ENCODE data around the gene GZMH. TPM values are rescaled to one million over a fixed set of nuclear protein-coding genes. Genes with fewer than 3 reads are reported as not detected.

GZMH gene
- total RNA-seq, 1 donor, result not detected

DNA sequence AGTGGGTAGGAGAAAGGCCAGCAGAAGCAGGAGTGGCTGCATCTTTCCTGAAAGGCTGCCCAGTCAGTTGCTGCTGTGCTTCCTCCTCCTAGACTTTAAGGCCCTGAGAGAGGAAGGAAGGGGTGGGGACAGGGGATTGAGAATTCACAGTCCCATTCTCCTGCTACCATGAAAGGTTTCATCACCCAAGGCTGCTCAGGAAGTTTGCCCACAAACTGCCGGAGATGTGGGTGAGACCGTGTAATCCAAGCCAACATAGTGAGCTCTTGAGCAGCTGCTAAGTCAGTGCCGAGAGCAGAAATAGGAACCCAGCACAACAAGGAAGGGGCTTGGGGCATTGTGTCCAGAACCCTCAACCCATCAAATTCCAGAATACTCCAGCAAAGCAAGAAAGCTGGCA, 33.3 kb downstream of the GZMH start, which contains the start of gene CTSG:
CTSG (minus strand) TSS at position 69 of the 400 bp plus-strand sequence; CDS start at position 42, 27 bp downstream.
- Histone ChIP-seq H3K36me3 (ENCODE audit: insufficient read depth, low read length) (no peaks in the 10 kb centered on the region), H2AFZ (ENCODE audit: low read length) (no peak within 1 kb of the TSS), H3K4me2 (ENCODE audit: insufficient read depth, low read length) (no peak within 1 kb of the TSS), H3K27me3 (ENCODE audit: insufficient read depth, low read length) (no peaks in the 10 kb centered on the region), H4K20me1 (ENCODE audit: insufficient read depth, low read length) (no peaks in the 10 kb centered on the region), H3K27ac (ENCODE audit: low read depth, low read length) (no peak within 1 kb of the TSS), H3K79me2 (ENCODE audit: insufficient read depth, low read length) (no peaks in the 10 kb centered on the region), H3K9me3 (ENCODE audit: low read depth, low read length) (no peaks in the 10 kb centered on the region), H3K4me1 (ENCODE audit: insufficient read depth, low read length) (no peaks in the 10 kb centered on the region), H3K4me3 (ENCODE audit: insufficient read depth, low read length) (no peak within 1 kb of the TSS)
- TF ChIP-seq, protein P1, sequence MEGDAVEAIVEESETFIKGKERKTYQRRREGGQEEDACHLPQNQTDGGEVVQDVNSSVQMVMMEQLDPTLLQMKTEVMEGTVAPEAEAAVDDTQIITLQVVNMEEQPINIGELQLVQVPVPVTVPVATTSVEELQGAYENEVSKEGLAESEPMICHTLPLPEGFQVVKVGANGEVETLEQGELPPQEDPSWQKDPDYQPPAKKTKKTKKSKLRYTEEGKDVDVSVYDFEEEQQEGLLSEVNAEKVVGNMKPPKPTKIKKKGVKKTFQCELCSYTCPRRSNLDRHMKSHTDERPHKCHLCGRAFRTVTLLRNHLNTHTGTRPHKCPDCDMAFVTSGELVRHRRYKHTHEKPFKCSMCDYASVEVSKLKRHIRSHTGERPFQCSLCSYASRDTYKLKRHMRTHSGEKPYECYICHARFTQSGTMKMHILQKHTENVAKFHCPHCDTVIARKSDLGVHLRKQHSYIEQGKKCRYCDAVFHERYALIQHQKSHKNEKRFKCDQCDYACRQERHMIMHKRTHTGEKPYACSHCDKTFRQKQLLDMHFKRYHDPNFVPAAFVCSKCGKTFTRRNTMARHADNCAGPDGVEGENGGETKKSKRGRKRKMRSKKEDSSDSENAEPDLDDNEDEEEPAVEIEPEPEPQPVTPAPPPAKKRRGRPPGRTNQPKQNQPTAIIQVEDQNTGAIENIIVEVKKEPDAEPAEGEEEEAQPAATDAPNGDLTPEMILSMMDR (IDR thresholded peaks at IDR 0.05; ENCODE audit: extremely low read depth, low read depth, low read length), result no peak
- DNase-seq (ENCODE audit: insufficient read length, low spot score, missing footprints), result no peak

DNA sequence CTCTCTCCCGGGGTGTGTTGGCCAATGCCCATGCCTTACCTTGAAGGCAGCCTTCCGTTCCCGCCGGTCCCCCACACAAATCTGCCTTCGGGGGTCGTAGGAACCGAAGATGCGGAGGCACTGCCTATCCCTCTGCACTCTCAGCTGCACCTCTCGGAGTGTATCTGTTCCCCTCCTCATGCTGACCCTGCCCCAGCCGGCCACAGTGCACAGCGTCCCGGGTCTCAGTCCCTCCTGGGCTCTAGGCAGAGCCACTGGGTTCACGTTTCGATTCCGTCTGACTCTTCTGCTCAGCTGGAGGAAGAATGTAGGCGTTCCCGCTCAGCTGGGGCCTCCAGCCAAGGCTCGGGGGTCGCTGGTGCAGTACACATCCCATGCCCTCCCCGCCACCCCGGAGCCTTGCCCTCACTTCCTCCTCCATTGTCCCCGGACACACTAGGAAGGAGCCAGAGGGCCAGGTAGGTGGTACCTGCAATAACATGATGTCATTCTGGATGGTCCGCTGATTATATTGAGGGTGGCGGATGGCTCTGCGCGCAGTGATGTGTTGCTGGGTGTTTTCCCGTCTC, 35.2 kb downstream of the GZMH start:
- Histone ChIP-seq H4K20me1 (ENCODE audit: insufficient read depth, low read length) (no peaks in the 10 kb centered on the region), H3K9me3 (ENCODE audit: low read depth, low read length) (no peaks in the 10 kb centered on the region), H3K27ac (ENCODE audit: low read depth, low read length) (no peak overlapping the region), H3K4me1 (ENCODE audit: insufficient read depth, low read length) (no peaks in the 10 kb centered on the region), H3K27me3 (ENCODE audit: insufficient read depth, low read length) (no peaks in the 10 kb centered on the region), H3K4me2 (ENCODE audit: insufficient read depth, low read length) (no peak overlapping the region), H3K36me3 (ENCODE audit: insufficient read depth, low read length) (no peaks in the 10 kb centered on the region), H2AFZ (ENCODE audit: low read length) (no peak overlapping the region), H3K79me2 (ENCODE audit: insufficient read depth, low read length) (no peaks in the 10 kb centered on the region), H3K4me3 (ENCODE audit: insufficient read depth, low read length) (no peak overlapping the region)
- DNase-seq (ENCODE audit: insufficient read length, low spot score, missing footprints), result no peak
- TF ChIP-seq, protein P1 (IDR thresholded peaks at IDR 0.05; ENCODE audit: extremely low read depth, low read depth, low read length), result no peak

DNA sequence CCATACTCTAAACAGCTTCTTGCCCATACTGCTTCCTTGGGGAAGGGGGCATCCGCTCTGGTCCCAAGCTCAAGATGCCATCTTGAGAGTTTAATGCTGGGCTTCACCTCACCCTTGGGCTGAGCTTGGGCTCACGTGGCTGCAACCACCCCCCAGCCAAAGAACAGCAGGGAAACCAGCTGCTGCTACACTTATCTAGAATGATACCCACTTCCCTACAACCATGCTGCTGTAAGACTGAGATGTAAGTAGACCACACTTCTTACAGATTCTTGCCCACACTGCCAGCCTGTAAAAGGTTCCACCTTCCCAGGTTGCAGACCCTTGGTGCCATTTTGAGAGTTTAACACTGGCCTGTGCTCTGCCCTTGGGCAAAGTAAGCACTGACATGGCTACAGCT, 43.2 kb downstream of the GZMH start:
- Histone ChIP-seq H3K9me3 (ENCODE audit: low read depth, low read length) (no peaks in the 10 kb centered on the region), H2AFZ (ENCODE audit: low read length) (no peak overlapping the region), H3K36me3 (ENCODE audit: insufficient read depth, low read length) (no peaks in the 10 kb centered on the region), H3K4me2 (ENCODE audit: insufficient read depth, low read length) (no peak overlapping the region), H3K4me3 (ENCODE audit: insufficient read depth, low read length) (no peak overlapping the region), H4K20me1 (ENCODE audit: insufficient read depth, low read length) (no peaks in the 10 kb centered on the region), H3K79me2 (ENCODE audit: insufficient read depth, low read length) (no peaks in the 10 kb centered on the region), H3K27me3 (ENCODE audit: insufficient read depth, low read length) (no peaks in the 10 kb centered on the region), H3K4me1 (ENCODE audit: insufficient read depth, low read length) (no peaks in the 10 kb centered on the region), H3K27ac (ENCODE audit: low read depth, low read length) (no peak overlapping the region)
- TF ChIP-seq, protein P1 (IDR thresholded peaks at IDR 0.05; ENCODE audit: extremely low read depth, low read depth, low read length), result no peak
- DNase-seq (ENCODE audit: insufficient read length, low spot score, missing footprints), result peak; percentile 55

DNA sequence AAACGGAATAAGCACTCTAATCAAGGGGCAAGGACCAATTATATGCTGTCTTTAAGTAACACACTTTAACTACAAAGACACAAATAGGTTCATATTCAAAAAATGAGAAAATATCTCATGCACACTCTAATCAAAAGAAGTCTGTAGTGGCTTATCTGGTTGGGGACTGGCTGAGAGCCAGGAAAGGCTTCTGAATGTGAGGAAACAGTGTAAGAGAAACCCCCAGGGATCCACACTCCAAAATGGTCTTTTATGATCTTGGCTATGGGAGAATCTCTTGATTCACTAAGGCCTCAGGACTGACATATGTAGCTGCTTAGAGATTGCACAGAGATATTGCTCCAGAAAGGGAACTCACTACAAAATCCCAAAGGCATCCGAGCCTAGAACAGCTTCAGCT, 43.7 kb downstream of the GZMH start:
- no peaks in the 10 kb centered on the region for H3K4me1 ChIP-seq (ENCODE audit: insufficient read depth, low read length)
- H3K27me3 ChIP-seq (ENCODE audit: insufficient read depth, low read length), result no peaks in the 10 kb centered on the region
- no peak overlapping the region for H2AFZ ChIP-seq (ENCODE audit: low read length)
- no peaks in the 10 kb centered on the region for H3K9me3 ChIP-seq (ENCODE audit: low read depth, low read length)
- TF ChIP-seq, protein P1 (IDR thresholded peaks at IDR 0.05; ENCODE audit: extremely low read depth, low read depth, low read length), result no peak
- H3K79me2 ChIP-seq (ENCODE audit: insufficient read depth, low read length), result no peaks in the 10 kb centered on the region
- H3K36me3 ChIP-seq (ENCODE audit: insufficient read depth, low read length), result no peaks in the 10 kb centered on the region
- H3K4me3 ChIP-seq (ENCODE audit: insufficient read depth, low read length), result no peak overlapping the region
- H3K4me2 ChIP-seq (ENCODE audit: insufficient read depth, low read length), result no peak overlapping the region
- no peaks in the 10 kb centered on the region for H4K20me1 ChIP-seq (ENCODE audit: insufficient read depth, low read length)
- DNase-seq (ENCODE audit: insufficient read length, low spot score, missing footprints), result no peak
- no peak overlapping the region for H3K27ac ChIP-seq (ENCODE audit: low read depth, low read length)
